ENCODE results near the gene TNNC2.

- TF ChIP-seq CTCF (conservative IDR thresholded peaks at IDR 0.05 in 1 of 2, IDR thresholded peaks at IDR 0.05 in 1 of 2; ENCODE audit: extremely low read depth in 1 of 2, insufficient read depth in 1 of 2, low read depth in 1 of 2, low read length in 2 of 2) (no peak), EZH2 (IDR thresholded peaks at IDR 0.05; ENCODE audit: borderline replicate concordance, low read length) (no peak)
Observed at GRCh38 chr20:45867136-45867818, 40.2 kb upstream of the TNNC2 start.
